SK-N-SH (cell line): Measurements from ENCODE around the gene MMAB. TPM values are rescaled to one million over a fixed set of nuclear protein-coding genes. Genes with fewer than 3 reads are reported as not detected.

ENCODE experiments used
- CTCF ChIA-PET: fragments of 300-600, 350-600 bp; formaldehyde crosslinking; extraction: SDS; loops from one replicate; lab custom pipeline; 2021; lab: Yijun Ruan, JAX
- POLR2A ChIA-PET: fragments of 350-600 bp; sonication (Branson Sonifier 250); formaldehyde crosslinking; extraction: SDS; loops from one replicate; lab custom pipeline; 2020; ENCODE audit warnings: antibody characterized with exemption, inconsistent platforms; lab: Yijun Ruan, JAX
- DNase-seq: peaks from one replicate; pipeline ENCODE4 v3.0.0; 2012
- H2AFZ ChIP-seq: fragments of 200-600 bp; sonication (generic); 2 replicates; pipeline ENCODE4 v1.8.1; 2016; ENCODE audit warnings: antibody characterized with exemption, mild to moderate bottlenecking, low read depth
- H3F3A ChIP-seq: fragments of 200-600 bp; sonication (generic); replicated peaks from 2 replicates; pipeline ENCODE3; 2016; ENCODE audit warnings: antibody characterized with exemption, mild to moderate bottlenecking; ENCODE audit not compliant: insufficient read depth
- H3K27ac ChIP-seq, 2 experiments: fragments of 200-500 bp in 1 of 2; fragments of 200-600 bp in 1 of 2; sonication (Bioruptor generic) in 1 of 2; sonication (generic), shearing (Covaris generic) in 1 of 2; 2 replicates each; pipeline versions ENCODE4 v1.5.1 to v1.6.1; 2014 to 2016; ENCODE audit warnings: low read depth in 2 of 2, inconsistent platforms in 1 of 2, low read length in 1 of 2, mild to moderate bottlenecking in 1 of 2, mixed read lengths in 1 of 2
- H3K27me3 ChIP-seq: fragments of 200-600 bp; sonication (generic), shearing (Covaris generic); 2 replicates; pipeline ENCODE4 v1.6.1; 2016; ENCODE audit warnings: mixed run types; ENCODE audit not compliant: insufficient read depth
- H3K36me3 ChIP-seq, 2 experiments: fragments of 200-500 bp in 1 of 2; fragments of 200-600 bp in 1 of 2; sonication (Bioruptor generic) in 1 of 2; sonication (generic) in 1 of 2; replicated peaks in 1 of 2; 2 replicates each; pipeline versions ENCODE3 to v1.5.1; 2014 to 2016; ENCODE audit warnings: low read length in 1 of 2, mild to moderate bottlenecking in 1 of 2; ENCODE audit not compliant: insufficient read depth in 2 of 2, control insufficient read depth in 1 of 2
- H3K4me1 ChIP-seq, 2 experiments: fragments of 200-500 bp in 1 of 2; fragments of 200-600 bp in 1 of 2; sonication (Bioruptor generic) in 1 of 2; sonication (generic), shearing (Covaris generic) in 1 of 2; 2 replicates each; pipeline versions ENCODE4 v1.5.1 to v1.6.1; 2014 to 2016; ENCODE audit warnings: low read depth in 1 of 2, low read length in 1 of 2, mixed run types in 1 of 2; ENCODE audit not compliant: insufficient read depth in 2 of 2, control insufficient read depth in 1 of 2
- H3K4me2 ChIP-seq: fragments of 200-600 bp; sonication (generic), shearing (Covaris generic); 2 replicates; pipeline ENCODE4 v1.6.1; 2017; ENCODE audit warnings: mixed run types
- H3K4me3 ChIP-seq, 2 experiments: fragments of 200-500 bp in 1 of 2; fragments of 200-600 bp in 1 of 2; sonication (Bioruptor generic) in 1 of 2; sonication (generic), shearing (Covaris generic) in 1 of 2; 2 replicates each; pipeline versions ENCODE4 v1.5.1 to v1.8.1; 2014 to 2016; ENCODE audit warnings: low read depth in 2 of 2, inconsistent platforms in 1 of 2, low read length in 1 of 2, mild to moderate bottlenecking in 1 of 2, mixed read lengths in 1 of 2, moderate library complexity in 1 of 2
- H3K79me2 ChIP-seq: fragments of 200-600 bp; sonication (generic); 2 replicates; pipeline ENCODE4 v1.8.1; 2017; ENCODE audit warnings: mild to moderate bottlenecking; ENCODE audit not compliant: insufficient read depth
- H3K9ac ChIP-seq: fragments of 200-600 bp; sonication (generic); 2 replicates; pipeline ENCODE4 v1.6.1; 2017; ENCODE audit warnings: mixed run types
- H3K9me2 ChIP-seq: fragments of 200-600 bp; sonication (generic); 2 replicates; pipeline ENCODE4 v1.6.1; 2017; ENCODE audit warnings: mixed run types
- H3K9me3 ChIP-seq: fragments of 200-600 bp; sonication (generic); 2 replicates; pipeline ENCODE4 v1.6.1; 2017; ENCODE audit warnings: mixed run types, mild to moderate bottlenecking, moderate library complexity
- H4K20me1 ChIP-seq: fragments of 200-600 bp; sonication (generic); 2 replicates; pipeline ENCODE4 v1.6.1; 2017; ENCODE audit warnings: mild to moderate bottlenecking, mixed run types; ENCODE audit not compliant: insufficient read depth
- ELF1 ChIP-seq: IDR thresholded peaks from 2 replicates; pipeline ENCODE4 v1.4.0; 2012
- EP300 ChIP-seq, 2 experiments: IDR thresholded peaks; 2 replicates each; pipeline versions ENCODE4 v1.4.0 to v1.6.1; 2012; ENCODE audit warnings: borderline replicate concordance in 1 of 2, low read depth in 1 of 2, low read length in 1 of 2
- FOSL2 ChIP-seq: IDR thresholded peaks from 2 replicates; pipeline ENCODE4 v1.4.0; 2012; ENCODE audit warnings: low read depth, mild to moderate bottlenecking, moderate library complexity, borderline replicate concordance
- FOXJ3 ChIP-seq: sonication (generic); formaldehyde crosslinking; IDR thresholded peaks from 2 replicates; pipeline ENCODE4 v1.5.1; 2020; ENCODE audit warnings: mild to moderate bottlenecking, missing genetic modification reagents
- GATA2 ChIP-seq: sonication (generic); formaldehyde crosslinking; IDR thresholded peaks from 2 replicates; pipeline ENCODE4 v1.5.0; 2020; ENCODE audit warnings: mild to moderate bottlenecking, missing genetic modification reagents
- IRF3 ChIP-seq: fragments of 150-350 bp; IDR thresholded peaks from 2 replicates; pipeline ENCODE4 v1.6.1; 2016; ENCODE audit warnings: mild to moderate bottlenecking, low read depth, low read length
- JUND ChIP-seq: IDR thresholded peaks from 2 replicates; pipeline ENCODE4 v1.4.0; 2012
- MXI1 ChIP-seq: IDR thresholded peaks from 2 replicates; pipeline ENCODE4 v1.6.1; 2012; ENCODE audit warnings: mild to moderate bottlenecking, low read depth, low read length, improper control_type of control experiment
- RCOR1 ChIP-seq: fragments of 150-350 bp; IDR thresholded peaks from 2 replicates; pipeline ENCODE4 v1.6.1; 2017; ENCODE audit warnings: antibody characterized with exemption, low read length
- RFX5 ChIP-seq: IDR thresholded peaks from 2 replicates; pipeline ENCODE4 v1.6.1; 2012; ENCODE audit warnings: mild to moderate bottlenecking, improper control_type of control experiment, low read length
- RXRA ChIP-seq: IDR thresholded peaks from 2 replicates; pipeline ENCODE4 v1.4.0; 2012; ENCODE audit warnings: low read depth, mild to moderate bottlenecking, borderline replicate concordance
- SMC3 ChIP-seq: IDR thresholded peaks from 2 replicates; pipeline ENCODE4 v1.6.1; 2012; ENCODE audit warnings: low read depth, low read length, improper control_type of control experiment
- TAF1 ChIP-seq: IDR thresholded peaks from 2 replicates; pipeline ENCODE4 v1.6.1; 2012; ENCODE audit warnings: low read depth, mild to moderate bottlenecking, low read length, moderate library complexity, borderline replicate concordance
- WGBS: methylation state at CpG from one replicate; pipeline ENCODE4 v1.1.6; 2017; ENCODE audit warnings: low lambda C conversion rate; 5-methylcytosine and 5-hydroxymethylcytosine counted together
- polyA plus RNA-seq, 3 experiments: library from polyadenylated mRNA; depleted of rRNA; stranded (reverse); fragments of >200 nt; gene quantifications; 2 replicates each; pipeline ENCODE4 v1.2.3, GENCODE V29; 2012
- TF ChIP-seq, protein P1 (sequence below): IDR thresholded peaks from 2 replicates; pipeline ENCODE4 v1.4.0; 2012; ENCODE audit warnings: low read depth, borderline replicate concordance
- TF ChIP-seq, protein P2 (sequence below): IDR thresholded peaks from 2 replicates; pipeline ENCODE4; 2012
- TF ChIP-seq, protein P3 (sequence below): IDR thresholded peaks from 2 replicates; pipeline ENCODE4 v1.6.1; 2012; ENCODE audit warnings: mild to moderate bottlenecking, low read depth, low read length, moderate library complexity

Gene MMAB
- polyA plus RNA-seq, 1 of the 3 experiments (the other 2 are of a cell fraction): 15.9 TPM

DNA sequence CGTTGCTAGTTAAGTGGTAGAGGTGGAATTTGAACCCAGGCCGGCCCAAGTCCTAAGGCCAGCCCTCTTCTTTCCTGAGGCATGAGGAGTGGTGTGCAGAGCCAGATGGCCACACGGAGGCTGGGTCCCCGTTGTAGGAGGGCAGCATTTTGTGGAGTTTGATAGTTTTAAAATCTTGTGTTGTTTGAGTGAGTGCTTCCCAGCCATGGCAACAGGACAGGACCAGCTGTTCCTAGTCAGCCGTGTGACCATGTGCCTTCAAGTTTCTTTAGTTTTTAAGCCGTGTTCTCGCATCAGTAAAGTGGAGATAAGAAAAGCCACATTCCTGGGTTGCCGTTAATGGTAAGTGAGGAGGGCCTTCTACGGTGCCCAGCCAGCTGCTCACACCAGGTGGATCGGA is 51.5 kb downstream of the MMAB start:
- Histone ChIP-seq H3F3A (peaks cover 7% of the 10 kb centered on the region), H3K4me3 (no peak overlapping the region), H4K20me1 (no peaks in the 10 kb centered on the region), H3K79me2 (no peaks in the 10 kb centered on the region), H3K9ac (no peak overlapping the region), H3K4me2 (no peak overlapping the region), H3K9me2 (no peaks in the 10 kb centered on the region), H3K4me1 (peaks cover 14 to 66% of the 10 kb centered on the region in 2 experiments; a peak in 3 of 4 replicates), H2AFZ (no peak overlapping the region), H3K27ac (peak overlapping the region in 1 of 2 experiments; percentile 96; a peak in 2 of 4 replicates), H3K27me3 (no peaks in the 10 kb centered on the region), H3K9me3 (no peaks in the 10 kb centered on the region), H3K36me3 (peaks cover 1 to 86% of the 10 kb centered on the region in 2 experiments)
- no peak for DNase-seq
- ChIA-PET POLR2A (interaction anchor here (1.0 to 2.5 kb wide), 3 partner anchors 17 to 193 kb away, joined by 3 to 11 read pairs (median 4); partner anchors contain the start of gene FAM222A), CTCF (interaction anchor here (0.5 to 10.5 kb wide), 13 partner anchors 12 to 323 kb away, joined by 3 to 173 read pairs (median 3); no protein-coding TSS in a partner anchor)
- 92% methylated on average over 6 of the region's 10 CpGs for WGBS
- no peak for TF ChIP-seq SMC3
- no peak for TF ChIP-seq FOXJ3 (CRISPR knock-in tag)
- no peak for TF ChIP-seq ELF1
- TF ChIP-seq FOSL2: no peak
- TF ChIP-seq TAF1: no peak
- TF ChIP-seq, protein P1, sequence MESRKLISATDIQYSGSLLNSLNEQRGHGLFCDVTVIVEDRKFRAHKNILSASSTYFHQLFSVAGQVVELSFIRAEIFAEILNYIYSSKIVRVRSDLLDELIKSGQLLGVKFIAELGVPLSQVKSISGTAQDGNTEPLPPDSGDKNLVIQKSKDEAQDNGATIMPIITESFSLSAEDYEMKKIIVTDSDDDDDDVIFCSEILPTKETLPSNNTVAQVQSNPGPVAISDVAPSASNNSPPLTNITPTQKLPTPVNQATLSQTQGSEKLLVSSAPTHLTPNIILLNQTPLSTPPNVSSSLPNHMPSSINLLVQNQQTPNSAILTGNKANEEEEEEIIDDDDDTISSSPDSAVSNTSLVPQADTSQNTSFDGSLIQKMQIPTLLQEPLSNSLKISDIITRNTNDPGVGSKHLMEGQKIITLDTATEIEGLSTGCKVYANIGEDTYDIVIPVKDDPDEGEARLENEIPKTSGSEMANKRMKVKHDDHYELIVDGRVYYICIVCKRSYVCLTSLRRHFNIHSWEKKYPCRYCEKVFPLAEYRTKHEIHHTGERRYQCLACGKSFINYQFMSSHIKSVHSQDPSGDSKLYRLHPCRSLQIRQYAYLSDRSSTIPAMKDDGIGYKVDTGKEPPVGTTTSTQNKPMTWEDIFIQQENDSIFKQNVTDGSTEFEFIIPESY: no peak
- TF ChIP-seq, protein P2, sequence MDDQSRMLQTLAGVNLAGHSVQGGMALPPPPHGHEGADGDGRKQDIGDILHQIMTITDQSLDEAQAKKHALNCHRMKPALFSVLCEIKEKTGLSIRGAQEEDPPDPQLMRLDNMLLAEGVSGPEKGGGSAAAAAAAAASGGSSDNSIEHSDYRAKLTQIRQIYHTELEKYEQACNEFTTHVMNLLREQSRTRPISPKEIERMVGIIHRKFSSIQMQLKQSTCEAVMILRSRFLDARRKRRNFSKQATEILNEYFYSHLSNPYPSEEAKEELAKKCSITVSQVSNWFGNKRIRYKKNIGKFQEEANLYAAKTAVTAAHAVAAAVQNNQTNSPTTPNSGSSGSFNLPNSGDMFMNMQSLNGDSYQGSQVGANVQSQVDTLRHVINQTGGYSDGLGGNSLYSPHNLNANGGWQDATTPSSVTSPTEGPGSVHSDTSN: no peak
- no peak for TF ChIP-seq JUND
- TF ChIP-seq RFX5: no peak

- Histone ChIP-seq H3K4me3 (no peak overlapping the region), H3K27ac (peak overlapping the region; percentile 57 to 89), H2AFZ (no peak overlapping the region), H3K9me2 (no peaks in the 10 kb centered on the region), H3K9me3 (no peaks in the 10 kb centered on the region), H3K27me3 (no peaks in the 10 kb centered on the region), H3K36me3 (peaks cover 5 to 79% of the 10 kb centered on the region in 2 experiments), H3K4me2 (no peak overlapping the region), H4K20me1 (no peaks in the 10 kb centered on the region), H3K9ac (no peak overlapping the region; the same call in 1 of the 2 replicates), H3F3A (peaks cover 7% of the 10 kb centered on the region), H3K79me2 (no peaks in the 10 kb centered on the region), H3K4me1 (peaks cover 14 to 59% of the 10 kb centered on the region in 2 experiments; a peak in 3 of 4 replicates)
- no peak for DNase-seq
- CTCF ChIA-PET: interaction anchor here (0.8 to 10.5 kb wide), 34 partner anchors 8 to 362 kb away, joined by 3 to 173 read pairs (median 4); partner anchors contain the start of genes FAM222A, MMAB and MVK
- 90% methylated on average over 6 of the region's 6 CpGs for WGBS
- POLR2A ChIA-PET: interaction anchor here (1.1 to 1.2 kb wide), 2 partner anchors 10 to 201 kb away, joined by 3 to 5 read pairs; no protein-coding TSS in a partner anchor
- no peak for TF ChIP-seq RCOR1
- no peak for TF ChIP-seq IRF3
- no peak for TF ChIP-seq RFX5
- TF ChIP-seq FOSL2: no peak
- no peak for TF ChIP-seq GATA2 (CRISPR knock-in tag)
- TF ChIP-seq JUND: no peak
- TF ChIP-seq MXI1: no peak
- TF ChIP-seq RXRA: no peak
- TF ChIP-seq, protein P1: no peak
- TF ChIP-seq, protein P3, sequence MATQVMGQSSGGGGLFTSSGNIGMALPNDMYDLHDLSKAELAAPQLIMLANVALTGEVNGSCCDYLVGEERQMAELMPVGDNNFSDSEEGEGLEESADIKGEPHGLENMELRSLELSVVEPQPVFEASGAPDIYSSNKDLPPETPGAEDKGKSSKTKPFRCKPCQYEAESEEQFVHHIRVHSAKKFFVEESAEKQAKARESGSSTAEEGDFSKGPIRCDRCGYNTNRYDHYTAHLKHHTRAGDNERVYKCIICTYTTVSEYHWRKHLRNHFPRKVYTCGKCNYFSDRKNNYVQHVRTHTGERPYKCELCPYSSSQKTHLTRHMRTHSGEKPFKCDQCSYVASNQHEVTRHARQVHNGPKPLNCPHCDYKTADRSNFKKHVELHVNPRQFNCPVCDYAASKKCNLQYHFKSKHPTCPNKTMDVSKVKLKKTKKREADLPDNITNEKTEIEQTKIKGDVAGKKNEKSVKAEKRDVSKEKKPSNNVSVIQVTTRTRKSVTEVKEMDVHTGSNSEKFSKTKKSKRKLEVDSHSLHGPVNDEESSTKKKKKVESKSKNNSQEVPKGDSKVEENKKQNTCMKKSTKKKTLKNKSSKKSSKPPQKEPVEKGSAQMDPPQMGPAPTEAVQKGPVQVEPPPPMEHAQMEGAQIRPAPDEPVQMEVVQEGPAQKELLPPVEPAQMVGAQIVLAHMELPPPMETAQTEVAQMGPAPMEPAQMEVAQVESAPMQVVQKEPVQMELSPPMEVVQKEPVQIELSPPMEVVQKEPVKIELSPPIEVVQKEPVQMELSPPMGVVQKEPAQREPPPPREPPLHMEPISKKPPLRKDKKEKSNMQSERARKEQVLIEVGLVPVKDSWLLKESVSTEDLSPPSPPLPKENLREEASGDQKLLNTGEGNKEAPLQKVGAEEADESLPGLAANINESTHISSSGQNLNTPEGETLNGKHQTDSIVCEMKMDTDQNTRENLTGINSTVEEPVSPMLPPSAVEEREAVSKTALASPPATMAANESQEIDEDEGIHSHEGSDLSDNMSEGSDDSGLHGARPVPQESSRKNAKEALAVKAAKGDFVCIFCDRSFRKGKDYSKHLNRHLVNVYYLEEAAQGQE: no peak
- no peak for TF ChIP-seq EP300 (IDR thresholded peaks at IDR 0.05; ENCODE audit: borderline replicate concordance in 1 of 2, low read depth in 1 of 2, low read length in 1 of 2)
Observed at GRCh38 chr12:109519787-109520186, 53.5 kb downstream of the MMAB start.
